ENCODE measurements around the gene KMT2E. TPM values are rescaled to one million over a fixed set of nuclear protein-coding genes. Genes with fewer than 3 reads are reported as not detected.
A peak's percentile ranks its signal among the peaks of the same experiment; 100 is the strongest.

The KMT2E gene
- total and polyA plus RNA-seq, 2 donors (not counting 3 experiments of a cell fraction or from before 2014, with no cell fraction given) = 19.0 to 74.8 TPM

DNA sequence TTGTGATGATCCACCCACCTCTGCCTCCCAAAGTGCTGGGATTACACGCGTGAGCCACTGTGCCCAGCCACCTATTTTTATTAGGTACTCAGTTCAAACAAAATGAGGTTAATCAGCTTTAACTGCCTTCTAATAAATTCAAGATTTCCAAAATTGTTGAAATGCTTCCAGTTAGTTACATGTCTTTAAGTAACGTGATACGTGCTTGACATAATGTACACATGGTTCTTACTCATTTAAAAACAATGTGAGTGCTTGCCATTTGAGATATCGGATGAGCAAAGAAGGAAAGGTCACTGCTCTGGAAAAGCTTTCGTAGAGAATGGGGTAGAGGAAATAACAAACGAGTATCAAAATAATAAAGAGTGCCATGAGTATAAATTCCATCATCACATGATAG, 83.6 kb downstream of the KMT2E start:
- intact Hi-C loops (cut with micrococcal nuclease) = loop anchor here (2.0 to 5.0 kb wide), 3 partner anchors 80 to 150 kb away; no protein-coding TSS in a partner anchor
- peak overlapping the region; percentile 31 for H3K4me2 ChIP-seq (ENCODE audit: insufficient read depth, low read length)
- POLR2A ChIA-PET = interaction anchor here (0.9 kb wide), 1 partner anchor 330 kb away, joined by 3 read pairs; no protein-coding TSS in a partner anchor

More for the DNA sequence above, 83.6 kb downstream of the KMT2E start:
- peaks cover 12% of the 10 kb centered on the region for H3K79me2 ChIP-seq (ENCODE audit: control insufficient read depth, insufficient read depth, low read length)
- H4K20me1 ChIP-seq (replicated peaks; ENCODE audit: control insufficient read depth, extremely low read depth, insufficient read depth, low read length) = no peaks in the 10 kb centered on the region
- BruUV-seq (replicated peaks) = no TSS peak
- peak; percentile 92 for DNase-seq (ENCODE audit: low read depth, low spot score)
- no peaks in the 10 kb centered on the region for H3K9me1 ChIP-seq (replicated peaks; ENCODE audit: control insufficient read depth, extremely low read depth, insufficient read depth, low read length)
- H3K27me3 ChIP-seq (ENCODE audit: control insufficient read depth in 2 of 2, insufficient read depth in 2 of 2, low read length in 2 of 2) = no peaks in the 10 kb centered on the region
- H2AFZ ChIP-seq (ENCODE audit: low read depth, low read length) = no peak overlapping the region
- dilution Hi-C loops (cut with MboI; ENCODE audit: extremely low pct_ligation_motif_present, low sequenced_read_pairs) = no loop called here
- H3K4me3 ChIP-seq (replicated peaks in 1 of 3; ENCODE audit: insufficient read depth in 1 of 3, low read depth in 1 of 3, low read length in 3 of 3) = no peak overlapping the region
- H3K9me3 ChIP-seq (replicated peaks; ENCODE audit: control insufficient read depth, insufficient read depth, low read length) = no peaks in the 10 kb centered on the region
- peaks cover 24% of the 10 kb centered on the region for H3K4me1 ChIP-seq (ENCODE audit: control insufficient read depth, extremely low read depth, insufficient read depth, low read length)
- CTCF ChIA-PET = interaction anchor here (0.6 to 2.4 kb wide), 3 partner anchors 10 to 116 kb away, joined by 3 to 13 read pairs (median 5); partner anchors contain the start of gene KMT2E
- H3K36me3 ChIP-seq (ENCODE audit: control insufficient read depth in 2 of 2, extremely low read depth in 1 of 2, insufficient read depth in 2 of 2, low read length in 2 of 2) = peaks cover 5 to 8% of the 10 kb centered on the region in 2 experiments
- H3K27ac ChIP-seq (ENCODE audit: insufficient read depth, low read depth, low read length) = peak overlapping the region; percentile 60
- no peak overlapping the region for H3K9ac ChIP-seq (replicated peaks; ENCODE audit: extremely low read depth, insufficient read depth, low read length)
- TF ChIP-seq POLR2AphosphoS5 (IDR thresholded peaks at IDR 0.05; ENCODE audit: insufficient read depth, low read depth, low read length) (peak; percentile 57), POLR2A (IDR thresholded peaks at IDR 0.05; ENCODE audit: low read depth, low read length) (no peak), EZH2 (IDR thresholded peaks at IDR 0.05; ENCODE audit: borderline replicate concordance, low read depth, low read length, severe bottlenecking) (no peak), JUN (IDR thresholded peaks at IDR 0.05; ENCODE audit: borderline replicate concordance, insufficient read depth, insufficient read length, low read depth) (peak; percentile 68), GATA2 (IDR thresholded peaks at IDR 0.05; ENCODE audit: insufficient read depth, insufficient read length, low read depth, low read length) (peak; percentile 32), FOS (IDR thresholded peaks at IDR 0.05; ENCODE audit: borderline replicate concordance, insufficient read depth, low read length) (peak; percentile 70)
- TF ChIP-seq, protein P1, sequence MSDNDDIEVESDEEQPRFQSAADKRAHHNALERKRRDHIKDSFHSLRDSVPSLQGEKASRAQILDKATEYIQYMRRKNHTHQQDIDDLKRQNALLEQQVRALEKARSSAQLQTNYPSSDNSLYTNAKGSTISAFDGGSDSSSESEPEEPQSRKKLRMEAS (IDR thresholded peaks at IDR 0.05; ENCODE audit: insufficient read depth, insufficient read length) = no peak
- TF ChIP-seq, protein P2, sequence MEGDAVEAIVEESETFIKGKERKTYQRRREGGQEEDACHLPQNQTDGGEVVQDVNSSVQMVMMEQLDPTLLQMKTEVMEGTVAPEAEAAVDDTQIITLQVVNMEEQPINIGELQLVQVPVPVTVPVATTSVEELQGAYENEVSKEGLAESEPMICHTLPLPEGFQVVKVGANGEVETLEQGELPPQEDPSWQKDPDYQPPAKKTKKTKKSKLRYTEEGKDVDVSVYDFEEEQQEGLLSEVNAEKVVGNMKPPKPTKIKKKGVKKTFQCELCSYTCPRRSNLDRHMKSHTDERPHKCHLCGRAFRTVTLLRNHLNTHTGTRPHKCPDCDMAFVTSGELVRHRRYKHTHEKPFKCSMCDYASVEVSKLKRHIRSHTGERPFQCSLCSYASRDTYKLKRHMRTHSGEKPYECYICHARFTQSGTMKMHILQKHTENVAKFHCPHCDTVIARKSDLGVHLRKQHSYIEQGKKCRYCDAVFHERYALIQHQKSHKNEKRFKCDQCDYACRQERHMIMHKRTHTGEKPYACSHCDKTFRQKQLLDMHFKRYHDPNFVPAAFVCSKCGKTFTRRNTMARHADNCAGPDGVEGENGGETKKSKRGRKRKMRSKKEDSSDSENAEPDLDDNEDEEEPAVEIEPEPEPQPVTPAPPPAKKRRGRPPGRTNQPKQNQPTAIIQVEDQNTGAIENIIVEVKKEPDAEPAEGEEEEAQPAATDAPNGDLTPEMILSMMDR (IDR thresholded peaks at IDR 0.05; ENCODE audit: extremely low read depth in 1 of 2, insufficient read depth in 1 of 2, low read depth in 1 of 2, low read length in 2 of 2) = no peak
- FAIRE-seq = peak; percentile 63

Measured in endothelial cell of umbilical vein (primary cell).